ENCODE results near the gene KRT28. TPM values are rescaled to one million over a fixed set of nuclear protein-coding genes. Genes with fewer than 3 reads are reported as not detected.

The KRT28 gene
- polyA plus RNA-seq, 3 donors = not detected

DNA sequence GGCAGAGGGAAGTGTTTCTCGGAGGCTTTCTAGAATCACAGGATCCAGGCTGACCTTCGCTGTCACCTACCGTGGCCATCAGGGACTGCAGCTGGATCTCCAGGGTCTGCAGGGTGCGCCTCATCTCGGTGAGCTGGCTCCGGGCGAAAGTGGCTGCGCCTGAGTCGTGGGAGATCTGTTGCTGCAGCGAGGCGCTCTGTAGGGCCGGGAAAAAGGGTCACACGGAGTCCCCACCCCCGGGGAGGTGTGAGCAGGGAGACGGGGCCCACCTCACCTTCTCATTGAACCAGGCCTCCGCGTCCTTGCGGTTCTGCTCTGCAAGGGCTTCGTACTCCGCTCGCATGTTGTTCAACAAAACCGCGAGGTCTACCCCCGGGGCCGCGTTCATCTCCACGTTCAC lies 2.9 kb downstream of the KRT28 start:
- no peaks in the 10 kb centered on the region for H3K36me3 Mint-ChIP-seq
- H3K27ac Mint-ChIP-seq = no peak overlapping the region
- Histone ChIP-seq H3K79me2 (ENCODE audit: insufficient read depth, low read length) (no peaks in the 10 kb centered on the region), H3K36me3 (replicated peaks in 1 of 2; ENCODE audit: control insufficient read depth in 1 of 2, insufficient read depth in 2 of 2, low read length in 2 of 2) (no peaks in the 10 kb centered on the region), H2AFZ (ENCODE audit: insufficient read depth, low read depth, low read length, poor library complexity, severe bottlenecking) (no peak overlapping the region), H3K27ac (ENCODE audit: low read depth in 1 of 2, low read length in 2 of 2) (no peak overlapping the region), H3K9me3 (replicated peaks in 1 of 2; ENCODE audit: control insufficient read depth in 1 of 2, insufficient read depth in 1 of 2, low read length in 2 of 2) (no peaks in the 10 kb centered on the region), H3K4me2 (replicated peaks; ENCODE audit: extremely low read depth, low read length, poor library complexity, severe bottlenecking) (no peak overlapping the region), H3K9ac (ENCODE audit: insufficient read depth, low read length, poor library complexity, severe bottlenecking) (no peak overlapping the region), H4K20me1 (ENCODE audit: insufficient read depth, low read length) (no peaks in the 10 kb centered on the region), H3K27me3 (ENCODE audit: control insufficient read depth in 2 of 2, insufficient read depth in 2 of 2, low read length in 2 of 2) (peaks cover 19 to 31% of the 10 kb centered on the region in 2 donors), H3K4me3 (replicated peaks in 1 of 3; ENCODE audit: low read depth in 2 of 3, low read length in 3 of 3) (no peak overlapping the region), H3K4me1 (ENCODE audit: control insufficient read depth in 1 of 2, insufficient read depth in 2 of 2, low read length in 2 of 2) (no peaks in the 10 kb centered on the region)
- TF ChIP-seq CTCF (IDR thresholded peaks at IDR 0.05) = no peak
- peaks cover 16 to 28% (median 28%) of the 10 kb centered on the region in 3 donors for H3K27me3 Mint-ChIP-seq (ENCODE audit: low read depth in 3 of 3)
- intact Hi-C loops (cut with micrococcal nuclease) = no loop called here
- H3K4me3 Mint-ChIP-seq = no peak overlapping the region
- DNase-seq = no peak
- 80% methylated on average over 24 of the region's 27 CpGs for WGBS (ENCODE audit: insufficient coverage)
- no peaks in the 10 kb centered on the region for H3K9me3 Mint-ChIP-seq
- no peaks in the 10 kb centered on the region for H3K4me1 Mint-ChIP-seq

- Histone ChIP-seq H2AFZ (ENCODE audit: insufficient read depth, low read depth, low read length, poor library complexity, severe bottlenecking) (no peak overlapping the region), H3K9me3 (replicated peaks in 1 of 2; ENCODE audit: control insufficient read depth in 1 of 2, insufficient read depth in 1 of 2, low read length in 2 of 2) (no peaks in the 10 kb centered on the region), H3K4me2 (replicated peaks; ENCODE audit: extremely low read depth, low read length, poor library complexity, severe bottlenecking) (no peak overlapping the region), H3K79me2 (ENCODE audit: insufficient read depth, low read length) (no peaks in the 10 kb centered on the region), H3K27me3 (ENCODE audit: control insufficient read depth in 2 of 2, insufficient read depth in 2 of 2, low read length in 2 of 2) (peaks cover 11 to 35% of the 10 kb centered on the region in 2 donors), H3K36me3 (replicated peaks in 1 of 2; ENCODE audit: control insufficient read depth in 1 of 2, insufficient read depth in 2 of 2, low read length in 2 of 2) (no peaks in the 10 kb centered on the region), H3K27ac (ENCODE audit: low read depth in 1 of 2, low read length in 2 of 2) (no peak overlapping the region), H3K4me3 (replicated peaks in 1 of 3; ENCODE audit: low read depth in 2 of 3, low read length in 3 of 3) (no peak overlapping the region), H4K20me1 (ENCODE audit: insufficient read depth, low read length) (no peaks in the 10 kb centered on the region), H3K4me1 (ENCODE audit: control insufficient read depth in 1 of 2, insufficient read depth in 2 of 2, low read length in 2 of 2) (no peaks in the 10 kb centered on the region), H3K9ac (ENCODE audit: insufficient read depth, low read length, poor library complexity, severe bottlenecking) (no peak overlapping the region)
- intact Hi-C loops (cut with micrococcal nuclease) = no loop called here
- Mint-ChIP-seq H3K27me3 (ENCODE audit: low read depth in 3 of 3) (peaks cover 19 to 28% (median 28%) of the 10 kb centered on the region in 3 donors), H3K4me3 (no peak overlapping the region), H3K4me1 (no peaks in the 10 kb centered on the region), H3K9me3 (no peaks in the 10 kb centered on the region), H3K36me3 (no peaks in the 10 kb centered on the region), H3K27ac (peak overlapping the region in 1 of 7 donors; percentile 51)
- DNase-seq = no peak
- 87% methylated on average over 6 of the region's 10 CpGs for WGBS (ENCODE audit: insufficient coverage)
- TF ChIP-seq CTCF (IDR thresholded peaks at IDR 0.05) = no peak
Observed at GRCh38 chr17:40795019-40795667, 4.6 kb downstream of the KRT28 start.

Measured in CD14-positive monocyte (primary cell).